Fibroblast of gingiva (primary cell): Measurements from ENCODE around the gene MLN.

Experiments
- DNase-seq: peaks from one replicate; pipeline ENCODE4 v3.0.0-alpha.2; 2011; ENCODE audit warnings: low read depth

Gene MLN

DNA sequence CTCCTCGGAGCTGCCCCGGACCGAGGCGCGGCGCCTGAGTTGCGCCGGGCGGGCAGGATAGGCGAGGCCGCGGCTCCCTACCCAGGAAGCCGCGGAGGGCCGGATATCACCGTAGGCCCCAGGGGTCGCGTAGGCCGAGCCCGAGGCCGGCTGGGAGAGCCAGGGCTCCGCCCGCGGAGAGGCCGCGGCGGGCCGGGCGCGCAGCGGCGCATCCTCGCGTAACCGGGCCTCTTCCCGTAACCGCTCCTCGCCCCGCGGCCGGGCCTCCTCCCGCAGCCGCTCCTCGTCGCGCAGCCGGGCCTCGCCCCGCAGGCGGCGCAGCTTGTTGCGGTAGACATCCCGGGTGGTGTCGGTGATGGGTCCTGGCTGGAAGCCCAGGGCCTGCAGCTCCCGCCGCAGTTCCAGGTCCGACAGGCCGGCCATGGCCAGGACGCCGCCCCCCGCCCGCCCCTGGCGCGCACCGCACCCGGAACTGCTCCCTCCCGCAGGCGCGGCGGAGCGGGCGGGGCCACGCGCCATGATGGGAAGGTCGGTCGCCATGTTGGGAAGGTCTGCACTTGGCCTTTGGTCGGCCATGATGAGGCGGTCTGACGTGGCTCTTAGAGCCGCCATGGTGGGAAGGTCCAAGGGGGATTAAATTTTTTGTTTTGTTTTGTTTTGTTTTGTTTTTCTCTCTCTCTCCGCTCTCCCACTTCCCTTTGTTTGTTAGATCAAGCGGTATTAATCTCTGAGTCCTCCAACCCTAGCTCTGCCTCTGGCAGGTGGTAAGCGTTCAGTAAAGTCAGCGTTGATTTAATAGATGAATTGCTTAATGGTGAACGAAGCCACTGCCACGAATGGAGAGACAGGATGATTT, 14.9 kb downstream of the MLN start, which contains the start of gene LEMD2:
Gene LEMD2, minus strand, starts transcription at position 437 of the 856 bp plus-strand sequence. Its CDS starts 14 bp downstream, at position 423.
- peak; percentile 96 for DNase-seq

DNA sequence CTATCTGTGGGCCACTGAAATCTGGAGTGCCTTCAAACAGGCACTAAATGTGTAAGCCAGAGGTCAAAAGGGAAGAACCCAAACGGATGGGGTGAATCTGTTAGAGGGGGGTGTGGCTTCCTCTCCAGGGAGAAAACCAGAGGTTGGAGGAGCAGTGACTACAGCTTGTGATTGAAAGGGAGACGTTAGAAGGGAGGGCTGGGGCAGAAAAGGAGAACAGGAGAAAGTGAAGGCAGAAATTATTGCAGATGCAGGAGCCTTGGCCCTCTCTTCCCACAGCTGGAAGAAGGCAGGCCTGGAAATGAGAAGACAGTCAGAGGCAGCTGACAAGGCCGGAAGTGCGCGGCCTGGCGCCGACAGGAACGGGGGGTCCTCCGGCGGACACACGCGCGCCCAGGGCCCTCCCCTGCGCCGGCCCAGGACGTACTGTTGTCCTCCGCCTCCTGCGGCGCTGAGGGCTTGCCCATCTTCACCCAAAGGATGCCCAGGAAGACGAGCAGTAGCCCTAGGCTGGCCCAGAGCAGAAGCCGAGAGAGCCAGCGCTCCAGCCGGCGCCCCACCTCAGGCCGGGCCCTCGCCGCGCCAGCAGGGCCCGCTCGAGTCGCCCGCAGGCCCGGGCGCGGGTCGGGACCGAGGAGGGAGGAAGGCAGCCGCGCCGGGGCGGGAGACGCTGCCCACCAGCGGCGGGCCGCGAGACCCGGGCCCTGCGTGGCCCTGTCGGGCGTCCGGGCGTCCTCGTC, 15.7 kb downstream of the MLN start:
- DNase-seq = peak; percentile 90

DNA sequence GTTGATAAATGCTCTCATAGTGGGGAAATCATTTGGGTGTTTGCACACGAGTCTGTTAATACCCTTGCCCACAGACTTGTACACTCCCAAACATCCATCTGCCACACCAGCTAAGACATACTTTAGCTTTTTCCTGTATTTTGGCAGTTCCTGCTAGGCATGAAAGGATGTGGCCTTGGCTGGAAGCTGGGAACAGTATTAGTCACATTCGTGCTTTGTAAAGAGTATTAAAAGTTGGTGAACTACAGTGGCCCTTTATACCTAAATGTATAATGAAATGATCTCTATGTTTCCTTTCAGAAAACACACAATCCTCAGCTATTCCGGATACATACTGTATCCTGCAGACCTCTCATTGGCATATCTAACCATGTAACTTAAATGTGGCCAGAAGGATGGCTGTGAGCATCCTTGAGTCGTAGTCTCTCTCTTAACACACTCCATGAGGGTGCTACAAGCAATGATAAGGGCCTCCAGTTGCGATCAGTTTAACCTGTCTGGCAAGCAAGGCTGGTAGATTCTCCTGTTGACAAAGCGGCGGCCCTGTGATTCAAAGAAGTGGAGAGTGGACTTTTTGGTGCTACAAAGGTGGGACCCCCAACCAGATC, 16.4 kb downstream of the MLN start:
- DNase-seq = peak; percentile 47

DNA sequence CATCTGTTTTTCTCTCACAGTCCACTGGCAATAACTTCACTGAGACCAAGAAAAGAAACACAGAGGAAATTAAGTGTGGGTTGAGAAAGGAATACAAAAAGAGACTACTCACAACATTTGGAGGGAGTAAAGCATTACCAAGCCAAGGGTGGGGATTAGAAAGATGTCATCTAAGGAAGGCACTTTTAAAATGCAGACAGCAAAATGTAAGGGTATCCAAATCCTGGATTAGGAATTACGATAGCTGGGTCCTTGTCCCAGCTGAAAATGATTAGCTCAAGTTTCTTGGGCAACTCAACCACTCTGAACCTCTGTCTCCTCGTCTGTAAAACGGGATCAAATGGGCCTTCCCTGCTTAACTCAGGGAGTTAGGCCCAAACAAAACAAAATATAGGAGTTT, 17.1 kb downstream of the MLN start:
- DNase-seq = no peak

DNA sequence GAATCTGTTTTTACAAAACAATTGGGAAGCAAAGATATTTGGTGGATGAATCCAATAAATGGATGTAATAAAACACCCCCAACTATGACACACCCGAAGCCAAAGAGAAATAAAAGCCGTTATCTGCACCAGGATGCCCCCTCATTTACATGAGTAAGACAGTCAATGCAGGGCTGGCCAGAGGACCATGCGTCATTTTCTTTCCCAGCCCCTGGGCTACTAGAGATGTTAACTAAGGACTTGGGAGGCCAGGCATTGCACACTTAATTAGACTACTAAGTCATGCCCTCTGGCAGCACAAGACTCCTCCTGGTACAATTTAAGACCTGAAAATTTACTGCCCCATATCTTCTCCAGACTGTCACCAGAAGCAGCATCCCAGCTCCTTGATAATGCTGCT, 18.0 kb downstream of the MLN start:
- DNase-seq = peak; percentile 36

DNA sequence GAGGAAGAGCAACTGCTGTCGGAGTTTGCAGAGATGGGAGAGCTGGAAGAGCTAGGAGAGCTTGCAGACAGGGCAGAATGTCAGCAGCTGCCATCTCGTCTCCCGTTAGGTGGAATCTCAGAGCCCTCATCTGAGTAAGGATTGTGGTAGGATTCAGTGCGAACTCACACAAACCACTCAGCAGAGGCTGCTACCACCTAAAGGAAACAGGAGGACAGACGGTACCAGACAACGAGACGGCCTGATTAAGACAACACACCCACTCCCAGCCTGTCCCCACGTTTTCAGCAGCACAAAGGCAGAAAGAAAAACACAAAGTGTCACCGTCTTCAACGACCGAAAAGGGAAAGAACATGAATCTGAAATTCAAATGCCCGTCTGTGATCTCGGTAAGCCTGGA, 19.0 kb downstream of the MLN start:
- DNase-seq = no peak

DNA sequence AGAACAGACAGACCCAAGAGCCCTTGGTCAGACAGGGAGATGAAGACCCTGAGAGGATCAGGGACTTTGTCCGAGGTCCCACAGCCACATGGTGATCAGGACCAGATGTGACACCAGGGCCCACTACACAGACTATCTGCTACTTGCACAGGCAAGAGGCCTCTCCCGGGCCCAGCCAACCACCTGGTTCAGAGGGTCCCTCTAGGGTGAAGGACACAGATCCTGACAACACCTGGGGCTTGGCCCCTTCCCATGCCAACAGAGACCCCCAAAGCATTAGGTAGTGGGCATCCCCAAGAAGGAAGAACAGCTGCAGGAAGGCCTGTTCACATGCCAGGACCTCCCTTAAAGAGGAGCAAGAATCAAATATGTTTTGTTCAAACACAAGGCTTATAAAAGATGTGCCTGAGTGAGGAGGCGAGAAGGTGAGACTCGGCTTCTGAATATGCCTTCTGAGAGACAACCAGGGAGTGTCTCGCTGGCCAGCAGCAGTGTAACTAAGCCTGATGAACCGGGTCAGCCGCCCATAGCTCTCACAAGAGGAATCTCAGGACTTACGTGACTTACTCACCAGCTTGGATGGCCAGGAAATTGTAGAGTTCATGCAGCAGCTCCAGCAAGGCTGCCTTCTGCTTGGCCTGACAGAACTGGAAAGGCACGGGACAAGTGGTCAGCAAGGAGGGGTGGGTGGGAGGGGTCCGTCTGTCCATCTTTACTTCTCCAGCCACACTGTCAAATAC, 19.9 kb downstream of the MLN start:
- no peak for DNase-seq

DNA sequence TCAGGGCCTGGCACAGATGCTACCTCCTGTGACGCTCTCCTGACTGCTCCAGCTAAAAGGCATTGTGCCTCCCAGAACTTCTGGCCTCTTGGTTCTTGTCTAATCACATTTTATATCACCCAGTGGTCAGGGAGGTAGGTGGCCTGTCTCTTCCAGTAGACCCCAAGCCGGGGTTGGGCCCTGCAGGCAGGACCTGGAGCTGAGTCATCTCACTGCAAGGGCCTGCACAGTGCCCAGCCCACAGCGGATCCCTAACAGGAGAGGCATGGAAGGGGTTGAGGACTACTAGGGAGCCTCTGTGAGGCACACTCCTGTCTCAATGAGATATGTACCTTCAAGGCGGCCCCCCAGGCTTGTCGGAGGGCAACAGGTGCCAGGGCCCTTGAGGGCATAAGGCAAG, 21.2 kb downstream of the MLN start:
- no peak for DNase-seq

DNA sequence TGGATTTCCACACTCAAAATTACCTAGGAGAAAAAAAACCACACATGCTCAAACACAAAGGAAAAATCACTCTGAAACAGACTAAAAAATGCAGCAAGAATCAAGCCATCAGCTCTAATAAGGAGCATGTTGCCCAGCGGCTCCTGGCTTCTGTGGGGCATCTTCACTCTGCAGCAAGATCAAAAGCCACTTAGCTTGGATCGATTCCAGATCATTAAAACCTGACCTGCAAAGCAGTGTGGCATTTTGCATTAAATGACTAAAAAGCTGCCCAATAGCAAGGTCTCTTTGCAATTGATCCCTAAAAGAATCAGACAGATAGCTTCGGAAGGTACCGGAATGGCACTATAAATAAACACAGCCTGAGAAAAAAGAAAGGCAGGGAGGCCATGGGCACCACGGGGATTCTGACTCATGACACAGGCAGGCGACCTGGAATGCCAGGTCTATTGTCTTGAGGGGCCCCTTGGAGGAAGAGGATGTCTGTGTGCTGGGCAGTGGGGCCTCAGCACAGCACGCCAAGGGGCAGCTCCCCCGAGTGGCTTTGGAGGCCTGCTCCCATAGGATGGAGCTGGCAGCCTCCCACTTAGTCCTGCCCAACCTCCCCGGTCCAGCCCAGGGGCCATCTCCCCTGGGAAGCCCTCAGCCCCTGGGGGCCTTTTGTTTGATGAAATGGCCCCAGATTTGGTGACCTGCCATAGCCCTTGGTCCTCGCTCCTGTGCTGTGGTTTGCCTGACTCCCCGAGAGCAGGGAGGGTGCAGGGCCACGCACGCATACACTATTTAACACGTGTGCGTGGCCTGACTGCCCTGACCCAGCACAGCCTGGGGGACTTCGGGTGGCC, 22.4 kb downstream of the MLN start:
- no peak for DNase-seq

DNA sequence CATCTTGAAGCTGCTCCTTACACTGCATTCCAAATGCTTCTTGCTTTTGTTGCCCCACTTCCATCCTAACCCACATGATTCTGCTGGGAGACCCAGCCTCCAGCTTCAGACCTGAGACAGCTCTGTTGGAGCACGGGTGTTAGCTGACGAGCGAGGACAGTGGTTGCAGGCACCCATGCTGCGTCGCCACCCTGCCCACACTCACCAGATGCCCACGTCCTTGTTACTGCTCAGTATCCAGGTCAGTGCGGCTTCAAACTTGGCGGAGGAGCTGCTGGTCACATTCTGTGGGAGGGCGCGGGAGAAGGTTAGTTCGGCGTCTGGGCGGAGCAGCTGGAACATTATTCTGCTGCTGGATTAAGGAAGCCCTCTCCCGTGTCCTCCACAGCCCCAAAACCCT, 23.9 kb downstream of the MLN start:
- DNase-seq = no peak

DNA sequence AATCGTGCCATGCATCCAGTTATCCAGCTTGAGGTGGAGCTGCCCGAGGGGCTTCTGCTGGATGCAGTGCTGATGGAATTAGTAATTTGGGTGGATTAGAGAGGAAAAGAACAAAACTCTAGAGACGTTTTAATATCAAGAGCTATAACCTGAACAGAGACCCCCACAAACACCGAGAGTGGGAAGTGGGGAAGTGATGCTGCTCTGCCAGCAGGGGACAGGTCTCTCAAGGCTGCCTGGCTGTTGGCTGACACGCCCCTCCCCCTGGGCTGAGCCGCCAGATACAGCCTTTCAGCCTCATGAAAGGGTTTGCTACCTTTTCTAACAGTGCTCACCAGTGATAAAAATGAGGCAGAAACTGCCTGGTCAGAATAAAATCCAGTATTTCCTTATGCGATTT, 24.5 kb downstream of the MLN start:
- DNase-seq = no peak

DNA sequence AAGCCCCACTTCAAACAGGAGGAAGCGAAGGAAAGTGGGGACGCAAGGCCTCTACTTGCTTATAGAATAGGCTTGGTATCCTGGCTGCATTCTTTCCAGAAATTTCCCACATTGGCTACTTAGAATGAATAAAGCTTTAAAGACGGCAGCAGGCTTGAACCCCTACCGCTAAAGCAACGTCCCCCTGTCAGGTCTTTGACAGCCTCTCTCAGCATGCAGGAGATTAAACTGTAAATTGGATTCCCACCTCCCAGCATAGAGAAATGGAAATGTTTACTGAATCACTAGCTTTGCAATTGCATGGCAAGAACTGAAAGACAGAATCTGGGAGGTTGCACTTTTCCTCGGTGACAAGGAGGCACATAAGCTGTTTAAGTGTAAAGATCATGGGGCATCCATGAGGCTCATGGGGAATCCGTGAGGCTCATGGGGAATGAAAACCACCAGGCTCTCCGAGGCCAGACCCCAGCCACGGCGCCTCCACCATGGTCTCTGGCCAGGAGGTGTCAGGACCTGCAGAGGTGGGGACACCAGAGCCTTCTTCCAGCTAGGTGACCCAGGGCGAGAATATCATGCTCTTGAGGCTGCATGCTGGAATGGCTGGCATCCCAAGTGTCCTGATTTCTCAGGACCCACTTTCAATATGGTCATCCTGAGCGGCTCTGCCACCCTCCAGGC, 25.2 kb downstream of the MLN start:
- no peak for DNase-seq

DNA sequence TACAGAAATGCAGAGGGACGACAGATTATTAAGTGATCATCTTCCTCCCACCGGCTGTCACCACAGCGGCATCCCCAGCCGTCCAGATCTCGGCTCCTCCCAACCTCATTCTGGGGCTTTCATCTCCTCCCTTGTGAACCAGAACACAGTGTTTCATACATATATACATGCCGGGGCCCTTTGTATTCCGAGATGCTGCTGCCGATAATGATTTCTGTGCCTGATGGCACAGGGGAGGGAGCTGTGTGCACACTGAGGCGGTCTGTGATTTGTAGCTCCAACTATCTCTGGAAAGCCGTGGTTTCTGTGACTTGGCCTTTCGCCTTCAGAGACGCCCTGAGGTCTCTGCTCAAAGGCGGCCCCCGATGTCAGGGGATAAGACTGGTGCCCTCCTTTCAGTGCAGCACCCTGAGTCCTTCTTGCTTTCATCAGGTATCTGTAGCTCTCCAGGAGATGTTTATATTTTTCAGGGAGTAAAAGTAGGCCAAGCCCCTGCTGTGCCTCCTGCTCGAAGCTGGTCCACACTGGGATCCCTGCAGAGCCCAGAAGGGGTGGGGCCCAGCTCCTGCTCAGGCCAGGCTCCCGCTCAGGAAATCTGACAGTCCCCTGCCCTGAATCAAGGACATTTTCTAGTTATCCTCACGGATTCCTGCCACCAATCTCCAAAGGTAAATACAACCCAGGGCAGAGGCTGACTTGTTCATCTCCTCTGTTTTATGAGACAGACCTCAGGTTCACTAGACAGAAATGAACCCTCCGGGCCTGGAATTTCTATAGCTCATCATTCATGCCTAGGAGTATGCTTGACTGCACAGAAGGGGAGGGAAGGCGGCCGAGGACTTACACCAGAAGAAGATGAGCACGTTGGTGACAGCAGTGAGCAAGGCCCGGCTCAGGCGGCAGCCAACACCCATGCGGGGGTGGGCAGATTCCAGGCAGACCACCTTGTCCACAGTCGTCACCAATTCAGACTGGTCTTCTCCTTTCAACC, 26.1 kb downstream of the MLN start:
- DNase-seq = no peak

DNA sequence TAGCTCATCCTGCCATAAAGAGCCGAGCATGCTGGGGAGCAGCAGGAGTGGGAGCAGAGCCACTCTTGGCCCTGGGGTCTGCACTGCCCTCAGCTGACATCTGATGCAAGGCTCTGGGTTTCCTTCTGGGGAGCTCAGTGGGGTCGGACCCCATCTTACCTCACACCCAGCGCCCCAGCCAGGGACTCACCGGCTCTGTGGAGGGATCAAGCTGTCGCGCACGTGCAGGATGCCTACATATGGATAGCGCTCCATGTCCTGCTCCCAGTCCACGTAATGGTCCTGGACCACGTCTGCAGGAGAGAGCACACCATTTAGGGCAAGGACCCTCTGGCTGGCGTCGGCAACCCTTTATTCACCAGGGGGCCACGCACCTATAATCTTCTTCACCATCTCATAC, 27.0 kb downstream of the MLN start:
- no peak for DNase-seq

DNA sequence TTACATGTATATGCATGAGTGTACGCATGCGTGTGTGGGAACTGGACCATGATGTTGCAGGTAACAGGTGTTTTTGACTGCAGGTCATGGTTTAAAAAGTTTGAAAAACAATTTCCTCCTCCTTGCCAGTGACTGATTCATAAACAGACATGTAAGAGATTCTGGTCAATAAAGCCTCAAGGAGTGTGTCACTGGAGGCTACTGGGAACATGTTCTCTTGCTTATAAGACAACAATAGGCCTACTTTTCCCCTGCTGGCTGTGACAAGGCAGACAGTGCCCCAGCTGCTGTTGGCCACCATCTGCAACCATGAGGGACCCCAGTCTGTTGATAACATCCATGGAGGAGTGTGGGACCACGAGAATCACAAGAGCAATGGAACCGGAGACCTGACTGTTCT, 27.6 kb downstream of the MLN start:
- DNase-seq = no peak

DNA sequence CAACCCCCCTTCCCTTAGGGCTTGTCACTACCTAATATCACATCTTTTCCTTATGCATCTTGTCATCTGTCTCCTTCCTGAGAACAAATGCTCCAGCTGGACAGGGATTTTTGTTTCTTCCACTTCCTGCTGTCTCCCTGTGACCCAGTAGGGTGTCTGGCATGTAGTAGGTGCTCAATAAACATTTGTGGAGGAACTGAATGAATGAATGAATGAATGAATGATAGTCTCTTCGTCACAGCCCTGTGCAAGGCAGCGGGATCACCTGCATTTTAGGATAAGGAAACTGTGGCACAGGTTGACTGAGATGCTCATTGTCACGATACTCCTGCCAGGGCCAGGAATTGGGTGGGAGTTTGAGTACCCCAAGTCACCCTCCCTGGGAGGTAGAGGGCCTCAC, 29.0 kb downstream of the MLN start:
- DNase-seq = no peak

DNA sequence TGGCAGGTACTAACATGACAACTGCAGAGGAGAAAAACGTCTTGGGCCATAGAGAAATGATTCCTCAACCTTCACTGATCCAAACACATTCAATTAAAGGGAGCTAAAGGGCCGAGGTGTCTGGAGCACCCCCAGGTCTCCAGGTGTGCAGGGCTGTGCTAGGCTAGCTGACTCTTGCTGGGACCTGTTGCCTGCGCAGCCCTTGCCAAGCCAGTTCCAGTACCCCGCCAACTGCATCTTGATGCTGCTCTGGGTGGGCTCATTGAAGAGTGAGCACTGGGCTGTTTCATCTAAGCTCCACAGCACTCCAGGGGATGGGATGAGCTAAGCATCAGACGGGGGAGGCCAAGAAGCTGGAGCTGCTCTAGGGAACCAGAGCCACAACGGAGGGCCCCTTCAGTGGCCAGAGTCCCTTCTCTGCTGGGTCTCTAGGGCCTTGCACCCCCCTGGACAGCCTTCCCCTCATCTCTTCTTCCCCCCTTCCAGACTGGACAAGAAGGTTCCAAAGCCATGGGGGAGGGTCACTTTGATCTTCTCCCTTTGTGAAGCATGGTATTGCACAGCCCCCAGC, 30.8 kb downstream of the MLN start:
- DNase-seq = no peak

DNA sequence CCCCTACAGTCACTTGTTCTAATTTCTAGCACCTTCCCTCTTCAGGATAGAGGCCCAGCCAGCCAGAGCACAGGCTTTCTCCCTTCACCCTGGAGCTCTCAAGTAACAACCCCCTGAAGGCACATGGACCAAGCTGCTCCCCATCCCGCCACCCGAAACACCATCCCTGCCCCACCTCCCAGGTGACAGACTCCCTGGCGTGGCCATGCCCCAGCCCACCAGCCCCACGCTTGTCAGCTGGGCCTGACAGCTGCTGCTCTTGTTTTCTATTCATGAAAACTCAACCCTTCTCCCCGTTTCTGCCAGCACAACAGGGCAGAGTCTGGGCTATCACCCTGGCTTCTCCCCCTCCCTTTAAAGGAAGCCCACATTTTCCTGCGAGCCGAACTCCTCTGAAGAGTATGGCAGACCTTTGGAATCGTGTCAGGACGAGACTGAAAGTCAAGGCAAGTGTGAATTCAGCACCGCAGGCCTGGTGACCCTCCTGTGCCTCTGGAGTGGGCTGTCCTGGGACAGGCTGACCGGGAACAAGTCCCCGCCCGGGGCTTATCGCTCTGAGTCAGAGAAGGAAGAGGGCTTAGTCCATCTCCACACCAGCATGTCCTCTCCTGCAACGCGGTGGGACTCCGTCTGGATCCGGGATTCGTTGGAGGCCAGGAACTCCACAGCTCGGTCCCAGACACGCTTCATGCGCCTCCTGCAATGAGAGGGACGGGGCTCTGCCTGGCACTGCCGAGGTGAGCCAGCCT, 31.5 kb downstream of the MLN start:
- no peak for DNase-seq
